Activated naive CD4-positive, alpha-beta T cell (primary cell): Measurements from ENCODE around the gene STK38L.

Experiments
- DNase-seq, 4 experiments: peaks; one replicate each; lab custom pipeline; 2025; lab: John Stamatoyannopoulos, UW

STK38L gene

GRCh38 chr12:27345376-27345775 is 101.3 kb downstream of the STK38L start:
- no peak for DNase-seq

- DNase-seq = no peak
Observed at GRCh38 chr12:27347779-27348178, 103.7 kb downstream of the STK38L start.

- DNase-seq = no peak
Observed at GRCh38 chr12:27351476-27351875, 107.4 kb downstream of the STK38L start.

GRCh38 chr12:27355486-27355885 is 111.4 kb downstream of the STK38L start:
- no peak for DNase-seq

- no peak for DNase-seq
Observed at GRCh38 chr12:27355979-27356378, 111.9 kb downstream of the STK38L start.

GRCh38 chr12:27359578-27360340 is 115.7 kb downstream of the STK38L start:
- DNase-seq = no peak

GRCh38 chr12:27361372-27361771 is 117.3 kb downstream of the STK38L start:
- no peak for DNase-seq

- no peak for DNase-seq
Observed at GRCh38 chr12:27366621-27367020, 122.5 kb downstream of the STK38L start.

GRCh38 chr12:27367078-27367477 is 123.0 kb downstream of the STK38L start:
- DNase-seq = no peak
